ENCODE measurements around the gene GFPT2.

GFPT2 gene

DNA sequence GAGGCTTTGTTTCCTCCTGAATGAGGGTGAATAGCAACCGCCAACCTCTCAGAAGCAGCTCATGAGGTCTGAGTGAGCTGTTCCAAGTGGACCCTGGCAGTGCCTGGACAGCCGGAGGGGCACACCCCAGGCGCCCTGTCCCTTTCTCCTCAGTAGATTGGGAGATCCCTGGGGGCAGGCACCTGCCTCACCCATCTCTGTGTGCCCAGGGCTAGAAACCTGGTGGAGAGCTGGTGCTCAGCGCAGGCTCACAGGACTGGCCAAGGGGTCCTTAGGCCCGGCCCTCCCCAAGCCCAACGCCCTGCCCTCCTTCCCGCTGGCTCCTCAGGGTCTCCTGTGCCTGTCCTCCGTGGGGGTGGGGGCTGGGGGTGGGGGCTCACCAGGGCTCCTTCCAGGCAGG lies 46.3 kb downstream of the GFPT2 start:
- no peaks in the 10 kb centered on the region for H3K27me3 ChIP-seq (replicated peaks in 2 of 5; ENCODE audit: control insufficient read depth in 4 of 5, insufficient read depth in 5 of 5, low read length in 4 of 5)
- no peak for DNase-seq
- H3K9me3 ChIP-seq (ENCODE audit: control extremely low read depth in 1 of 5, control insufficient read depth in 4 of 5, insufficient read depth in 2 of 5, low read depth in 1 of 5, low read length in 4 of 5) = no peaks in the 10 kb centered on the region
- no peaks in the 10 kb centered on the region for H3K4me1 ChIP-seq (ENCODE audit: control extremely low read depth in 1 of 4, control insufficient read depth in 4 of 4, insufficient read depth in 4 of 4, low read length in 3 of 4)
- H3K27ac ChIP-seq (ENCODE audit: insufficient read depth in 1 of 2, low read depth in 1 of 2, low read length in 2 of 2, poor library complexity in 1 of 2, severe bottlenecking in 2 of 2) = no peak overlapping the region
- 100% methylated on average over 8 of the region's 8 CpGs for WGBS (ENCODE audit: insufficient coverage)
- ChIA-PET POLR2A (no interaction called here), CTCF (interaction anchor here (3.0 to 4.3 kb wide), 2 partner anchors 9 to 12 kb away, joined by 10 to 26 read pairs; no protein-coding TSS in a partner anchor)
- no peak overlapping the region for H3K4me3 ChIP-seq (ENCODE audit: control insufficient read depth in 1 of 7, extremely low read depth in 1 of 7, insufficient read depth in 4 of 7, low read depth in 2 of 7, low read length in 6 of 7)
- no peaks in the 10 kb centered on the region for H3K36me3 ChIP-seq (ENCODE audit: control insufficient read depth in 4 of 4, insufficient read depth in 4 of 4, low read length in 3 of 4)

GRCh38 chr5:180305481-180305880 lies 47.7 kb downstream of the GFPT2 start:
- DNase-seq = no peak
- Histone ChIP-seq H3K4me3 (ENCODE audit: control insufficient read depth in 1 of 7, extremely low read depth in 1 of 7, insufficient read depth in 4 of 7, low read depth in 2 of 7, low read length in 6 of 7) (no peak overlapping the region), H3K27ac (ENCODE audit: insufficient read depth in 1 of 2, low read depth in 1 of 2, low read length in 2 of 2, poor library complexity in 1 of 2, severe bottlenecking in 2 of 2) (no peak overlapping the region), H3K27me3 (replicated peaks in 2 of 5; ENCODE audit: control insufficient read depth in 4 of 5, insufficient read depth in 5 of 5, low read length in 4 of 5) (peaks cover 0 to 3% (median 0%) of the 10 kb centered on the region in 5 experiments), H3K4me1 (ENCODE audit: control extremely low read depth in 1 of 4, control insufficient read depth in 4 of 4, insufficient read depth in 4 of 4, low read length in 3 of 4) (no peaks in the 10 kb centered on the region), H3K9me3 (ENCODE audit: control extremely low read depth in 1 of 5, control insufficient read depth in 4 of 5, insufficient read depth in 2 of 5, low read depth in 1 of 5, low read length in 4 of 5) (no peaks in the 10 kb centered on the region), H3K36me3 (ENCODE audit: control insufficient read depth in 4 of 4, insufficient read depth in 4 of 4, low read length in 3 of 4) (no peaks in the 10 kb centered on the region)
- ChIA-PET POLR2A (no interaction called here), CTCF (interaction anchor here (0.7 to 4.3 kb wide), 3 partner anchors 9 to 11 kb away, joined by 3 to 26 read pairs (median 10); no protein-coding TSS in a partner anchor)
- WGBS (ENCODE audit: insufficient coverage) = 94% methylated on average over 12 of the region's 12 CpGs

GRCh38 chr5:180304431-180305375 lies 48.4 kb downstream of the GFPT2 start:
- over 99% methylated on average over 16 of the region's 18 CpGs for WGBS (ENCODE audit: insufficient coverage)
- Histone ChIP-seq H3K4me3 (ENCODE audit: control insufficient read depth in 1 of 7, extremely low read depth in 1 of 7, insufficient read depth in 4 of 7, low read depth in 2 of 7, low read length in 6 of 7) (no peak overlapping the region), H3K27ac (ENCODE audit: insufficient read depth in 1 of 2, low read depth in 1 of 2, low read length in 2 of 2, poor library complexity in 1 of 2, severe bottlenecking in 2 of 2) (no peak overlapping the region), H3K27me3 (replicated peaks in 2 of 5; ENCODE audit: control insufficient read depth in 4 of 5, insufficient read depth in 5 of 5, low read length in 4 of 5) (peaks cover 0 to 3% (median 0%) of the 10 kb centered on the region in 5 experiments), H3K9me3 (ENCODE audit: control extremely low read depth in 1 of 5, control insufficient read depth in 4 of 5, insufficient read depth in 2 of 5, low read depth in 1 of 5, low read length in 4 of 5) (no peaks in the 10 kb centered on the region), H3K4me1 (ENCODE audit: control extremely low read depth in 1 of 4, control insufficient read depth in 4 of 4, insufficient read depth in 4 of 4, low read length in 3 of 4) (no peaks in the 10 kb centered on the region), H3K36me3 (ENCODE audit: control insufficient read depth in 4 of 4, insufficient read depth in 4 of 4, low read length in 3 of 4) (no peaks in the 10 kb centered on the region)
- no peak for DNase-seq
- CTCF ChIA-PET = interaction anchor here (0.9 to 4.3 kb wide), 4 partner anchors 10 to 24 kb away, joined by 3 to 26 read pairs (median 8); no protein-coding TSS in a partner anchor
- POLR2A ChIA-PET = no interaction called here

- no peak for DNase-seq
- Histone ChIP-seq H3K36me3 (ENCODE audit: control insufficient read depth in 4 of 4, insufficient read depth in 4 of 4, low read length in 3 of 4) (no peaks in the 10 kb centered on the region), H3K4me1 (ENCODE audit: control extremely low read depth in 1 of 4, control insufficient read depth in 4 of 4, insufficient read depth in 4 of 4, low read length in 3 of 4) (no peaks in the 10 kb centered on the region), H3K27me3 (replicated peaks in 2 of 5; ENCODE audit: control insufficient read depth in 4 of 5, insufficient read depth in 5 of 5, low read length in 4 of 5) (peaks cover 0 to 3% (median 0%) of the 10 kb centered on the region in 5 experiments), H3K4me3 (ENCODE audit: control insufficient read depth in 1 of 7, extremely low read depth in 1 of 7, insufficient read depth in 4 of 7, low read depth in 2 of 7, low read length in 6 of 7) (no peak overlapping the region), H3K9me3 (ENCODE audit: control extremely low read depth in 1 of 5, control insufficient read depth in 4 of 5, insufficient read depth in 2 of 5, low read depth in 1 of 5, low read length in 4 of 5) (no peaks in the 10 kb centered on the region), H3K27ac (ENCODE audit: insufficient read depth in 1 of 2, low read depth in 1 of 2, low read length in 2 of 2, poor library complexity in 1 of 2, severe bottlenecking in 2 of 2) (no peak overlapping the region)
- POLR2A ChIA-PET = no interaction called here
- WGBS (ENCODE audit: insufficient coverage) = 63% methylated on average over 3 of the region's 4 CpGs
- CTCF ChIA-PET = interaction anchor here (2.6 to 4.3 kb wide), 2 partner anchors 9 to 10 kb away, joined by 7 to 26 read pairs; no protein-coding TSS in a partner anchor
These were observed 49.2 kb downstream of the GFPT2 start for GRCh38 chr5:180304016-180304292.

GRCh38 chr5:180303226-180304015 lies 49.7 kb downstream of the GFPT2 start:
- Histone ChIP-seq H3K4me3 (ENCODE audit: control insufficient read depth in 1 of 7, extremely low read depth in 1 of 7, insufficient read depth in 4 of 7, low read depth in 2 of 7, low read length in 6 of 7) (no peak overlapping the region), H3K36me3 (ENCODE audit: control insufficient read depth in 4 of 4, insufficient read depth in 4 of 4, low read length in 3 of 4) (no peaks in the 10 kb centered on the region), H3K9me3 (ENCODE audit: control extremely low read depth in 1 of 5, control insufficient read depth in 4 of 5, insufficient read depth in 2 of 5, low read depth in 1 of 5, low read length in 4 of 5) (no peaks in the 10 kb centered on the region), H3K4me1 (ENCODE audit: control extremely low read depth in 1 of 4, control insufficient read depth in 4 of 4, insufficient read depth in 4 of 4, low read length in 3 of 4) (no peaks in the 10 kb centered on the region), H3K27ac (ENCODE audit: insufficient read depth in 1 of 2, low read depth in 1 of 2, low read length in 2 of 2, poor library complexity in 1 of 2, severe bottlenecking in 2 of 2) (no peak overlapping the region), H3K27me3 (replicated peaks in 2 of 5; ENCODE audit: control insufficient read depth in 4 of 5, insufficient read depth in 5 of 5, low read length in 4 of 5) (peaks cover 0 to 3% (median 0%) of the 10 kb centered on the region in 5 experiments)
- ChIA-PET POLR2A (no interaction called here), CTCF (interaction anchor here (1.1 to 4.3 kb wide), 3 partner anchors 9 to 13 kb away, joined by 3 to 26 read pairs (median 7); no protein-coding TSS in a partner anchor)
- 98% methylated on average over 17 of the region's 17 CpGs for WGBS (ENCODE audit: insufficient coverage)
- no peak for DNase-seq

GRCh38 chr5:180302256-180302655 lies 50.9 kb downstream of the GFPT2 start:
- no peak overlapping the region for H3K27ac ChIP-seq (ENCODE audit: insufficient read depth in 1 of 2, low read depth in 1 of 2, low read length in 2 of 2, poor library complexity in 1 of 2, severe bottlenecking in 2 of 2)
- DNase-seq = no peak
- ChIA-PET CTCF (interaction anchor here (1.1 to 2.6 kb wide), 2 partner anchors 12 to 14 kb away, joined by 3 to 7 read pairs; no protein-coding TSS in a partner anchor), POLR2A (no interaction called here)
- peaks cover 0 to 3% (median 0%) of the 10 kb centered on the region in 5 experiments for H3K27me3 ChIP-seq (replicated peaks in 2 of 5; ENCODE audit: control insufficient read depth in 4 of 5, insufficient read depth in 5 of 5, low read length in 4 of 5)
- no peaks in the 10 kb centered on the region for H3K9me3 ChIP-seq (ENCODE audit: control extremely low read depth in 1 of 5, control insufficient read depth in 4 of 5, insufficient read depth in 2 of 5, low read depth in 1 of 5, low read length in 4 of 5)
- H3K4me3 ChIP-seq (ENCODE audit: control insufficient read depth in 1 of 7, extremely low read depth in 1 of 7, insufficient read depth in 4 of 7, low read depth in 2 of 7, low read length in 6 of 7) = no peak overlapping the region
- no peaks in the 10 kb centered on the region for H3K4me1 ChIP-seq (ENCODE audit: control extremely low read depth in 1 of 4, control insufficient read depth in 4 of 4, insufficient read depth in 4 of 4, low read length in 3 of 4)
- no peaks in the 10 kb centered on the region for H3K36me3 ChIP-seq (ENCODE audit: control insufficient read depth in 4 of 4, insufficient read depth in 4 of 4, low read length in 3 of 4)
- 100% methylated on average over 4 of the region's 10 CpGs for WGBS (ENCODE audit: insufficient coverage)
